Measurements from ENCODE around the gene TMC5. TPM values are rescaled to one million over a fixed set of nuclear protein-coding genes. Genes with fewer than 3 reads are reported as not detected.
A peak's percentile ranks its signal among the peaks of the same experiment; 100 is the strongest.

TMC5 gene
- total RNA-seq, 1 experiment from 2014 or later = 1.2 TPM

DNA sequence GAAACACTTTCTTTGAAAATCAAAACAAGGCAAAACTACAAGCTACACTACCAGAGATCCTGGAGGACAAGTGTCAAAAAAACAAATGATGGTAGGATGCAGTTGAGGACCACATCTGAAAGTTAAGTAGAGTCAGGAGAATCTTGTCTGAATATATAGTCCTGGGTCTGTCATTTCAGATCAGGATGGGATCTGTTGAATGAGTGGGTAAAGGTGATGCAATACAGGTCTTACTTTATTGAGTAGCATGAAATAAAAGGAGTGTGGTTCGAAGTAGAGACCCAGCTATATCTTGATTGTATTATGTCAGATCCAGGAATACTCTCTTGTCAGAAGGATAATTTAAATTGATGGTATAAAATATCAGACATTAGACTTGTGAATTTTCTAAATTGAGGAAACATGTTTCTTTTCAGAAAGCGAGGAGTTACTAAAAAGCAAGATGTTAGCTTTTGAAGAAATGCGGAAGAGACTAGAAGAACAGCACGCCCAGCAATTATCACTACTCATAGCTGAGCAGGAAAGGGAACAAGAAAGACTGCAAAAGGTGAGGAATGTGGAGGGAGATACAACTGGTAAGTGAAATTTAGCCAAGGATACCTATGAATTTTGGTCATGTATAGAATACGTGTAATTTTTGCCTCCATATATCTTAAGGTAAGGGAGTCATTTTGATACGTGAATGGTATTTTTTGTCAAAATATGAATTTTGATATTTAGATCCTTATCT, 122.7 kb downstream of the TMC5 start:
- H3K27ac Mint-ChIP-seq = peak overlapping the region in 1 of 3 experiments; percentile 69; a peak in 1 of 7 replicates
- H3K36me3 Mint-ChIP-seq (ENCODE audit: insufficient read depth in 1 of 3, low read depth in 3 of 3) = peaks cover 31 to 70% (median 55%) of the 10 kb centered on the region in 3 experiments
- no peaks in the 10 kb centered on the region for H3K79me2 ChIP-seq (ENCODE audit: insufficient read depth, low read length)
- H3K27me3 Mint-ChIP-seq (ENCODE audit: low read depth) = no peaks in the 10 kb centered on the region
- H3K23me2 ChIP-seq (ENCODE audit: insufficient read length, low read depth, low read length, poor library complexity, severe bottlenecking) = no peaks in the 10 kb centered on the region
- no peak overlapping the region for H2AFZ ChIP-seq (ENCODE audit: low read length)
- no peaks in the 10 kb centered on the region for H3K27me3 ChIP-seq (ENCODE audit: insufficient read depth, low read length)
- H2AK5ac ChIP-seq (ENCODE audit: insufficient read length, low read length) = no peak overlapping the region
- no peak overlapping the region for H3K56ac ChIP-seq (ENCODE audit: insufficient read length, low read depth, low read length)
- TF ChIP-seq, protein P1, sequence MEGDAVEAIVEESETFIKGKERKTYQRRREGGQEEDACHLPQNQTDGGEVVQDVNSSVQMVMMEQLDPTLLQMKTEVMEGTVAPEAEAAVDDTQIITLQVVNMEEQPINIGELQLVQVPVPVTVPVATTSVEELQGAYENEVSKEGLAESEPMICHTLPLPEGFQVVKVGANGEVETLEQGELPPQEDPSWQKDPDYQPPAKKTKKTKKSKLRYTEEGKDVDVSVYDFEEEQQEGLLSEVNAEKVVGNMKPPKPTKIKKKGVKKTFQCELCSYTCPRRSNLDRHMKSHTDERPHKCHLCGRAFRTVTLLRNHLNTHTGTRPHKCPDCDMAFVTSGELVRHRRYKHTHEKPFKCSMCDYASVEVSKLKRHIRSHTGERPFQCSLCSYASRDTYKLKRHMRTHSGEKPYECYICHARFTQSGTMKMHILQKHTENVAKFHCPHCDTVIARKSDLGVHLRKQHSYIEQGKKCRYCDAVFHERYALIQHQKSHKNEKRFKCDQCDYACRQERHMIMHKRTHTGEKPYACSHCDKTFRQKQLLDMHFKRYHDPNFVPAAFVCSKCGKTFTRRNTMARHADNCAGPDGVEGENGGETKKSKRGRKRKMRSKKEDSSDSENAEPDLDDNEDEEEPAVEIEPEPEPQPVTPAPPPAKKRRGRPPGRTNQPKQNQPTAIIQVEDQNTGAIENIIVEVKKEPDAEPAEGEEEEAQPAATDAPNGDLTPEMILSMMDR (conservative IDR thresholded peaks at IDR 0.05) = no peak
- no peaks in the 10 kb centered on the region for H3K79me1 ChIP-seq (ENCODE audit: insufficient read depth, low read depth, low read length, poor library complexity, severe bottlenecking)
- no peak overlapping the region for H4K8ac ChIP-seq (replicated peaks; ENCODE audit: insufficient read length, low read depth, low read length)
- no peak overlapping the region for H2BK12ac ChIP-seq (ENCODE audit: insufficient read length, low read depth, low read length)
- no peaks in the 10 kb centered on the region for H3K9me3 ChIP-seq (ENCODE audit: control insufficient read depth, low read depth, low read length)
- WGBS (ENCODE audit: extremely low coverage, insufficient read length, low lambda C conversion rate) = no CpG with 5 or more reads among the region's 6 CpGs
- H3K23ac ChIP-seq (ENCODE audit: insufficient read length, low read depth, low read length) = no peak overlapping the region
- H3K4me3 Mint-ChIP-seq = no peak overlapping the region
- H3K18ac ChIP-seq (ENCODE audit: insufficient read length, low read depth, low read length) = no peak overlapping the region
- no peak for DNase-seq
- no peaks in the 10 kb centered on the region for H3K9me3 Mint-ChIP-seq
- H3T11ph ChIP-seq (ENCODE audit: low read length) = no peak overlapping the region
- H3K4me1 Mint-ChIP-seq = no peaks in the 10 kb centered on the region
- no peak overlapping the region for H4K91ac ChIP-seq (ENCODE audit: insufficient read length, low read depth, low read length)
- no peak overlapping the region for H3K4ac ChIP-seq (ENCODE audit: low read depth, low read length)
- no peak overlapping the region for H2BK120ac ChIP-seq (ENCODE audit: low read depth, low read length, poor library complexity, severe bottlenecking)
- no peaks in the 10 kb centered on the region for H3K4me1 ChIP-seq (ENCODE audit: insufficient read depth, low read length)
- no peak overlapping the region for H2BK15ac ChIP-seq (ENCODE audit: low read depth, low read length)
- H4K5ac ChIP-seq (ENCODE audit: insufficient read length, low read depth, low read length) = no peak overlapping the region
- no peak overlapping the region for H3K9ac ChIP-seq (ENCODE audit: extremely low read depth, insufficient read length, low read length)
- no peaks in the 10 kb centered on the region for H4K20me1 ChIP-seq (ENCODE audit: control insufficient read depth, insufficient read depth, insufficient read length)
- no peak overlapping the region for H2BK5ac ChIP-seq (ENCODE audit: insufficient read length, low read length)
- no peak overlapping the region for H3K27ac ChIP-seq (ENCODE audit: insufficient read length, low read depth, low read length)
- no peak overlapping the region for H3K14ac ChIP-seq (ENCODE audit: insufficient read depth, low read length)
- no peak overlapping the region for H3K4me2 ChIP-seq (ENCODE audit: insufficient read depth, insufficient read length, low read length)
- no peak overlapping the region for H2BK20ac ChIP-seq (ENCODE audit: low read depth, low read length, poor library complexity, severe bottlenecking)
